ENCODE data around the gene PIK3C2G.

Gene PIK3C2G

DNA sequence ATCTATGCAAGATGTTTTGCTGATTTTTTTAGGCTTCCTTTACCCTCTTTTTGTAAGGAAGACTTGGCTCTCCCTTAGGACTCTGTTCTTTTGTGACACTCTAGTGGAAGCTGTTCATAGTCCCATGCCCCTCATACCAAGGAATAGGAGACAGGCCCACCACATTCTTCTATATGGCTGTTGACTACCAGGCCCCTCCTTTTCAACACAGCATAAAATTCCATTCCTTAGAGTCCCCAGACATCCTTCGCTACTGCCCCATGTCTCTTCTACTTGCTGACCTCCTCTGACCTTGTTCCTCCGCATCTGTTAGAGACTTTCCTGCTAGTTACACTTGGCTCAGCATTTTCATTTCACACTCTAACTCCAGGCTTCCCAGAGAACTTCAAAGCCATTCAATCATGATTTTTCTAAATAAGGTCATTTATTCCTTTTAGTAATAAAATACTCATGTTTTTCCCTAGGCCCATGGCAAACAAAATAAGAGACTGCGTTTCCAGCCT lies 9.7 kb downstream of the PIK3C2G start:
- DNase-seq (ENCODE audit: low read depth in 3 of 3), result no peak

DNA sequence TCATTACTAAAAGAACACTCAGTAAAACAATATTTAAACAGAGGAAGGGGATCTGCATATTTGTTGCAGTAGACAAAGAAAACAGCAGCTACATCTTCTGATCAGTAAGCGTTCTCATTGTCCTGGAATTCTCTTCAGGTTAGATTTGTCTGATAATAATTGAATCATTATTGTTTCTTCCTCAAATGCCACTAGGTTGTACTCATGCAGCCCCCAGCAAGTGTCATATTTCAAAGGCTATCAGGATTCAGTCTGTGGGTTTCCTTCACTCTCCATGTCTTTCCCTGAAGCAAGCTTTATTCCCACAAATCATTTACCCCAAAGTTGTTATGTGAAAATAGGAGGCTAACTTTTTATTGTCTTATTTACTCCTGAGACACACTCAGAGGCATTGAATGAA lies 14.7 kb downstream of the PIK3C2G start:
- DNase-seq (ENCODE audit: low read depth in 3 of 3), result no peak

DNA sequence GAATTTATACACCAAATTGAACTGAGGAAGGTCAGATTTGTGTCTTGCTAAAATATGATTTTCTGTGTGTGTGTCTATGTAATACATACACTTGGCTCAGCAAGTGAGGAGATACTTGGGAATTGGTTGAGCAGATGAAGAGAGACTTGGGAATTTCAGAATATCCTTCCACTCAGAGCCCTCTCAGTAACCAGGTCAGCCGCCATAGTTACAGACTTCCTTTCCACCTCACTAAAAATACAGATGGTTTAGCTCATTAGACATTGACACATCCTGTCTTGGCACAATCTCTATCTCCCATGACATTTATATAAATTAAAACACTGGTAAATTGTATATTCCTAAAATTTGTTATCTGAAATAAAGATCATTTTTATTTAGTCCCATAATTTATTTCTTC lies 15.9 kb downstream of the PIK3C2G start:
- no peak for DNase-seq (ENCODE audit: low read depth in 3 of 3)

DNA sequence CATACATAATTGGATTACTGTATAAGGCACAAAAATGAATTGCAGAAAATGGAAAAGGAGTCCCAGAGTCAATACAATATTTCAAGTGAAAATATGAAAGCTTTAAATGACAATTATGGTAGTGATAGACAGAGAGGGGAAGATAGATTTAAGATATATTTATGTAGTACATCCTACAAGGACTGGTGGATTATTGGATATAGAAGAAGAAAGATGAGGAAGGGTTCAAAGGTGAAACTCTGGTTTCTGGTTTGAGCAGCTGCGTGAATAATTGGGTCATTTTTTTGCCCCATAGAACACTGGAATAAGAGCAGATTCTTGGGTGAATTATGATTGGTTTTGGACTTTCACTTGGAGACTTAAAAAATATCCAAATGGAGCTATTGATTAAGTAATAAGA lies 19.4 kb downstream of the PIK3C2G start:
- no peak for DNase-seq (ENCODE audit: low read depth in 3 of 3)

DNA sequence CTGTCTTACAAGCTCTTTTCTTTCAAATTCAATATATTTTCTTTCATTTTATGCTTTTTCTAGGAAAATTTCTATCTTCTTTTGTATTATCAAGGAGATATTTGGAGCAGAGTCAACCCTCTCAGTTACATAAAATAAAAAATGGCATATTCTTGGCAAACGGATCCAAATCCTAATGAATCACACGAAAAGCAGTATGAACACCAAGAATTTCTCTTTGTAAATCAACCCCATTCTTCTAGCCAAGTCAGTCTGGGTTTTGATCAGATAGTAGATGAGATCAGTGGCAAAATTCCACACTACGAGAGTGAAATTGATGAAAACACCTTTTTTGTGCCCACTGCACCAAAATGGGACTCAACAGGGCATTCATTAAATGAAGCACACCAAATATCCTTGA lies 20.6 kb downstream of the PIK3C2G start:
- no peak for DNase-seq (ENCODE audit: low read depth in 3 of 3)

DNA sequence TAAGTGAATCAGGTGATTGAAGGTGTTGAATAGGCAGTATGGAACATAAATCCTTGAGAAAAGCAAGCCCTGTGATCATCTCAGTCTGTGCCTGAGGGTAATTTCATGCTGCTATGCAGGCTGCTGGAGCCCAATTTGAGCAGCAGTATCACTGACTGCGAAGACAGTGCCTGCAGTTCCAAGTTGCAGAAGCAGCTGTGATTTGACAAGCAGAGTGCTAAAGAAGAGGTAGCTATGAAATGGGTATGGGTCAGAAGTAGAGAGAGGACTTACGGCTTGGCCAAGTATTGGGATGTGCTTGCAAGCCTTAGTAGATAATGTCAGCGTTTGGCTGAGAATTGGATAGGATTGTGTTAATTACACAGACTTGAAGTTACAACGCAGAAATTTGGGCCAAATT lies 22.5 kb downstream of the PIK3C2G start:
- DNase-seq (ENCODE audit: low read depth in 3 of 3), result no peak

DNA sequence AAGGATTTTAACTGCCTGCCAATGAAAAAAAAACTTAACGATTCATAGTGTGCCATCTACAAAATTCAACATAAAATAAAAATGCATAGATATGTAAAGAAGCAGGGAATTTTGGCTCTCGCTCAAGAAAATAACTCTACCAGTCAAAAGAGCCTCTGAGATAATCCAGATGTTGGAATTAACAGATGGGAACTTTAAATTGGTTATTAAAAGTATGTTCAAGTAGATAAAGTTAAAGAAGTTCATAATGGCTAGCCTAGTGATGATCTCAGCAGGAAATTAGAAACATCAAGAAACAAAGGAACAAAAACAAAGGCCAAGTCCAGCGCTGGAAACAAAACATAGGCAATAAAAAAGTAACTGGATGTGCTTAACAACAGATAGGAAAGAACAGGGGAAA lies 23.1 kb downstream of the PIK3C2G start:
- no peak for DNase-seq (ENCODE audit: low read depth in 3 of 3)

DNA sequence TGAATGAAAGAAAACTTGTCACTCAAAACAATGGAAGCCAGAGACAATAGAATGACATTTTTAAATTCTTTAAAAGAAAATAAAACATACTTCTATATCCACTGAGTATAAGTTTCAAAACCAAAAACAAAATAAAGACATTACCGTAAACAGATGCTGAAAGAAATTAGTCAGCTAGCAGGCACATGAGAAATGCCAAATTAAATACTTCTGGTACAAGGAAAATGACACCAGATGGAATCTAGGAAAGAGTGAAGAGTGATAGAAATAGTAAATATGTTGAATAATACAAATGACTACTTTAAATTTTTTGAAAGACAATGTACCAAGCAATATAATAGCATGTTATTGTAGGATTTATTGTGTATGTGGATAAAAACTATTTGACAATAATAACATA lies 23.8 kb downstream of the PIK3C2G start:
- DNase-seq (ENCODE audit: low read depth in 3 of 3), result no peak

DNA sequence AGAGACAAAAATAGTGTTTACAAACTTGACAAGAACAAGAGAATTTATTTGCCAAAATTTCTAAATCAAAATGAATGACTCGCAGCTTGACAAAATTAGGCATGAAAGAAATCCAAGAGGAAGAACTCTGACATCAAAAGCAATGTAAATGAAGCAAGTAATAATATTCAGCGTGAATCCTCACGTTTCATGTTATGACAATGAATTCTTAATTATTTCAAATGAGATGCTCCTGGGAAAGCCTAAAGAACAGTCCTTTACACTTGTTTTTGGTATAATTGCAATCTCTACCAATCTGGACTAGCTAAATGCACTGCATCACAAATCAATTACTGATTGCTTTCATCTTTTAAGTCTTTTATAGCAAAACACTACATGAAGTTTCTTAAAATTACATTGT lies 29.1 kb downstream of the PIK3C2G start:
- DNase-seq (ENCODE audit: low read depth in 3 of 3), result no peak

DNA sequence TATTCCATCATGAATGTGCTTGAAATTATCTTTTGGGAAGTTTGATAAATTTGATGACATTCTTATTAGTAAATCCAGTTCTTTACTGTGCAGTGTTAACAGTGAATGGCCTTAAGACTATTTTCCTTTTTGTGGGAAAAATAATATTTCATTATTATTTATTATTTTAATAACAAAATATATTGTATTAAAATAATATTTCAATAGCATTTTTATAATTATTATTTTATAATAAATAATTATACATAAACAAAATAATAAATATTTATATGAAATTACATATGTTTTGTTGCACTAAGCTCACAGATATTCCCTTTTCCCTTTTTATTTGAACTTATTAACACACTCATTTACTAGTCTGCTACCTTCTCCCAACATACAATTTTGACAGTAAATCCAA lies 33.6 kb downstream of the PIK3C2G start:
- DNase-seq (ENCODE audit: low read depth in 3 of 3), result no peak

DNA sequence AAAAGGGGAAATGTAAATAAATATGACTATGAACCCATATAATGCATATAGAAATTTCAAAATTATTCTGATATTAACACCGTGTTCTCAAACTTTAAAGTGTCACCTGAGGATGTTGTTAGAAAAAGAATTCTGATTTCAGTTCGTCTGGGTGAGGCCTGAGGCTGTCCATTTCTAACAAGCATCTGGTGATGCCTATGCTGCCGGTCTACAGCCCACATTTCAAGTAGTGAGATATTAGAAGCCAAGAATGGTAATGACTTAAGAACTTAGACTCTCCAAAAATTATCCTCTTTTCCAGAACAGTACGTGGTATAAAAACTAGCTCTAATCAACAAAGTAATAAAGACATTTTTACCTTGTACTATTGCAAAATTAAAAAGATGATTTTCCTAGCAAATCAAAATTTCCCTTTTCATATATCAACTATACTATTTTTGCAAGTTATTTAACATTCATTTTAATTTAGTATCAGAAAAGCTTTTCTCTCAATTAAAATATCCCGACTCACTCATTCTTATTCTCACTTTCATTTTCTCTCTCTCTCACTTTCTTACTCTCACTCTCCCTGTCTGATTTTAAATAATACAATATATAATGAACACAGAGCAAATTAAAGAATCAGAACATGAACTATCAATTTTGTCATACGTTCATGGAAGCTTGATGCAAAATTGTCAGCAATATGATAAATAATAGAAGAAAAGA lies 35.0 kb downstream of the PIK3C2G start:
- no peak for DNase-seq (ENCODE audit: low read depth in 3 of 3)

DNA sequence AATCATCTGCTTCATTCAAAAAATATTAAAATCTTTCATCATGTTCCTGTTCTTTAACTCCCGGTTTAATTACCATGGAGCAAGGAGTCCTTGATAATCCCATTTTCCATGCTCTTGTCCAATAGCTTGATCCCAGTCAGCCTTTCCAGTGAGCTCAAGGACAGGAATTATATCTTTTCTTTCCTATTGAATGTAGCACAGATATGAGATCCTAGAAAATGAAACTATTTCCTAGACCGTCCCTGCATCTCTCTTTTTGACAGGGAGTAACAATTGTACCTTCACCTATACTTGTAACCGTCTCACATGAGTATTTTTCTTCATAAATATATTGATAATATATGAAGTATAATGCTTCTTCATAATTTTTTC lies 35.6 kb downstream of the PIK3C2G start:
- DNase-seq (ENCODE audit: low read depth in 3 of 3), result no peak

DNA sequence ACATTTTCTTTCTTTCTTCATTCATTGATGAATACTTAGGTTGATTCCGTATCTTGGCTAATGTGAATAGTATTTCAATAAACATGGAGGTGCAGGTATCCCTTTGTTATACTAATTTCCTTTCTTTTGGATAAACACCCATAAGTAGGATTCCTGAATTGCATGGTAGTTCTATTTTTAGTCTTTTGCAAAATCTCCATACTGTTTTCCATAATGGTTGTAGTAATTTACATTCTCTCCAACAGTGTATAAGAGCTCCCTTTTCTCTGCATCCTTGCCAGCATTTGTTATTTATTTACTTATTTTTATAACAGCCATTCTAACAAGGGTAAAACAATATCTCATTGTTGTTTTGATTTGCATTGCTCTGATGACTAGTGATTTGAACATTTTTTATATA lies 36.6 kb downstream of the PIK3C2G start:
- no peak for DNase-seq (ENCODE audit: low read depth in 3 of 3)

DNA sequence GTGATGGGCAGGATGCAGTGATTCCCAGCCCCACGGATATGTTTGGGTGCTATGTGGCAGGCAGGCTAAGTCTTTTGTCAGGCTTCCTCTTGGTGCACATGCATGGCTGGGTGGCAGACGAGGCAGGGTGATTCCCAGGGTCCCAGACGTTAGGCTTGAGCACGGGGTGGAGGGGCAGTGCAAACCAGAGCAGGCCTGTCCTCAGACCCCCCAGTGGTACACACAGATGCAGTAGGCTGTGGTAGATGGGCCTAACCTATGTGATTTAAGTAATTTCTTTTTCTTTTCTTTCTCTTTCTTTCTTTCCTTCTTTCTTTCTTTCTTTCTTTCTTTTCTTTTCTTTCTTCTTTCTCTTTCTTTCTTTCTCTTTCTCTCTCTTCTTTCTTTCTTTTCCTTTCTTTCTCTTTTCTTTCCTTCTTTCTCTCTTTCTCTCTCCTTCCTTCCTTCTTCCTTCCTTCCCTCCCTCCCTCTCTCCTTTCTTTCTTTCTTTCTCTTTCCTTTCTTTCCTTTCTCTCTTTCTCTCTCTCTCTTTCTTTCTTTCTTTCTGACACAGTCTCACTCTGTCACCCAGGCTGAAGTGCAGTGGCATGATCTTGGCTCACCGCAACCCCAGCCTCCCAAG lies 41.6 kb downstream of the PIK3C2G start:
- no peak for DNase-seq (ENCODE audit: low read depth in 3 of 3)

DNA sequence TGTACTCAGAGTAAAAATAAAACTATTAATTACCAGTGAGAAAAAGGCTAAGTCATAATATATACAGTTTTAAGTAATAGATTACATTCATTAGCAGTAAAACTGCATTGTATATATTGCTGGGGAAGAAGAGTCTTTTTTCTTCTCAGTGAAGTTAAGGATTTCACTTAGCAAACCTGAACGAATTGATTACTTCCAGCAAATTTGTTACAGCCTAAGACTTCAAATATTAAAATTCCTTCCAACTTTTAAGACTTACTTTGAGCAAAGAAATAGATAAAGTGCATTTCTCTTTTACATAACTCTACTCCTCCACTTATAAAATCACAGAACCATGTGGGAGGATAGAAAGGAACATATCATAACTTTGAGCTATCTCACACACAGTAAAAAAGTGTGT lies 43.3 kb downstream of the PIK3C2G start:
- DNase-seq (ENCODE audit: low read depth in 3 of 3), result no peak

DNA sequence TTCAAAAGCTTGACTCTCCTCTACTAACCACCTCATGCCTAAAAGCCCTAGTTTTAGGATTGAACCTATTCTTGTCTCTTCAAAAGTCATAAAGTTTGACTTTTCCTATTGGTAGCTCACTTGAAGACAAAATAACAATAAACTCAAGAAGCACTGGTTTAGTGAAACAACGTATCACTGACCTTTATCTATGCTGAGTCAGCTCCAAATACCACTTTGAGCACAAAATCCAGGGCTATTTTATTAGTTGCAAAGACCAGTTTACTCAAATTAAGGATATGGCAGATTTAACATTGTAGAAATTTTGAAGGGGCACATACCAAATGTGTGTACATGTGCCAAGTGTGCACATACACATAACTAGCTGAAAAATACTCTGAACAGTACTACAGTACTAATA lies 45.0 kb downstream of the PIK3C2G start:
- no peak for DNase-seq (ENCODE audit: low read depth in 3 of 3)

DNA sequence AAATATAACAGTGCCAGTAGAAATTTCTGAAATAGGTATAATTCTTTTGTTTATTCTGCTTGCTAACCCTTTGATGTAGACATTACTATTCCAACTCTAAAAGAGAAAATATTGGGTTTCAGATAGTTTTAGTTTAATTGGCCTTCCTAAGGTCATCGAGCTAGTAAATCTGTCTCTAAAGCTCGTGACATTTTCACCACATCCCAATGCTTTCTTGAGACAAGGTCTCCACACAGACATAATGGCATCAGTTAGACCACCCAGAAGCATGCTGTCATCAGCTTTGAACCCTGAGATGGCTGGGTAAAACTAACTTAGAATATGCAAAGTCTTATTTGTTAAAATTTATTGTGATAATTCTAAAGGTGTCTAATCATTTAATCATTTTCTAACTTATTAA lies 52.0 kb downstream of the PIK3C2G start:
- DNase-seq (ENCODE audit: low read depth in 3 of 3), result no peak

DNA sequence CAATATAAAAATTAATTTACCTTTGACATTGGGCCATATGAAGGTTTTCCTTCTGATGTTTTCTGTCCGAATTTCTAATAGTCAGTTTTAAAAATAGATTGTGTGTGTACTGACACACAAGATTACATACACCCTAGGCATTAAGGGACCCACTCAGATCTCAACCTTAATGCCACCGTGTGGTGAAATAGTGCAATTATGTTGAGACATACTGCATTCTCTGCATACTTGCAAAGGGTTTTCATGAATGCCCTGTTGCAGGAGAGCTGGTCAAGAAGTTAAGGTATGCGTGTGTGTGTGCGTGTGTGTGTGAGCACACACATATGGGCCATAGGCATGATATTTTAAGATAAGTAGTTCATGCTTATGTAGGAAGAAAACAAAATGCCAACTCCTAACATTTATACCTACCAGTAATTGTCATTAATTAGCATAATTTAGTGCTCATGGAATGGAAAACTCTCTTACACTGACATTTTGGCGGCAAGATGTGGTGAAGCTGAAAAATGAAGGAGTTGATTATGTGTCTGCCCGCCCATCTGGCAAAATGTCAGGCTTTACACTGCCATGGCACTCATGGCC lies 58.8 kb downstream of the PIK3C2G start:
- no peak for DNase-seq (ENCODE audit: low read depth in 3 of 3)

DNA sequence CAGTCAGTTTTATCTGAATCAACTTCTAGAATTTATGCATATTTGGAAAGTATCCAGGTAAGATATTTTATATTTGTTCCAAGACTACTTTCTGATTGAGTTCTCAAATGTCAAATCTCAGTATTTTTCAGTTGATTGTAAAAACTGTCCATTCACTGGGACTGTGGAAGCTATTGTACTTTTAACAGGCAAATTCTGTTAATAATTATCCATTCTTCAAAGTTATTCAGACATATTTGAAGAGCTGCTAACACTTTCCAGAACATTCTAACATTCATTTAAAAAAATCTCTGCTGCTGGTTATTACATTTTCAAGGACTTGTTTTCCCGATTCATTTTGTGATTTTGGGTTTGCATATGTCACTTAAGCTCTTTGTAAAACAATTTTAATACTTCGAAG lies 59.7 kb downstream of the PIK3C2G start:
- no peak for DNase-seq (ENCODE audit: low read depth in 3 of 3)

DNA sequence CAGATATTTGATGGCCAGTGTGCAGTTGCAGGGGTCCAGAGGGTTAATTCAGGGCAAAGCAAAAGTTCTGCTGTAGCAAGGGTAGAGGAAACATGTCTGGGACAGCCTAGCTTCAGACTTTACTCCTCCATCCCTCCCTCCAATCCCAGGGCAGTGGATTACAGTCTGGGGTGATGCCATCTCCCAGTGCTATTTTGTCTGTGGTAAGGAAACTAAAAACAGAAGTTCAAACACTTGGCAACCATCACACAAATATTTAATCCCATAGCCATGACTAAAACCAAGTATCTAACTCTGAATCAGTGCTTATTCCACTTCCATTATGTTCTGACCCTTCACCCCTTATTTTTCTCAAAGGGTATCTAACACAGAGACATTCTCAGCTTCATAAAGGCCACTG lies 61.8 kb downstream of the PIK3C2G start:
- no peak for DNase-seq (ENCODE audit: low read depth in 3 of 3)

DNA sequence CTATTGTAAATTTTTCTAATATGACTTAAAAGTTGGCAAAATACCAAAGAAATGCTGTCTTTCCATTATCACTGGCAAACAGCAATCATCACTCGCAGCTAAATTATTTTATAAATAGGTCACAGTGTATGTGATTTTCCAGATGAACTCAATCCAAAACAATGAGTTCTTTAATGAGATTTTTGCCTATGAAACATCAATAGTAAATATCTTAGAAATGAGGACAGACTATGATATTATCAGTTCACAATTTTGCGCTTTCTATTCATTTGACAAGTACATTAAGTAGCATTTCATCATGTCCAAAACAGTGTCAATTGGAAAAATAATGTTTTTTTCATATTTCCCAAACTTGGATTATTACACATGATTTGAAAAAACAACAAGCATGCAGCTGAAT lies 65.7 kb downstream of the PIK3C2G start:
- DNase-seq (ENCODE audit: low read depth in 3 of 3), result no peak

DNA sequence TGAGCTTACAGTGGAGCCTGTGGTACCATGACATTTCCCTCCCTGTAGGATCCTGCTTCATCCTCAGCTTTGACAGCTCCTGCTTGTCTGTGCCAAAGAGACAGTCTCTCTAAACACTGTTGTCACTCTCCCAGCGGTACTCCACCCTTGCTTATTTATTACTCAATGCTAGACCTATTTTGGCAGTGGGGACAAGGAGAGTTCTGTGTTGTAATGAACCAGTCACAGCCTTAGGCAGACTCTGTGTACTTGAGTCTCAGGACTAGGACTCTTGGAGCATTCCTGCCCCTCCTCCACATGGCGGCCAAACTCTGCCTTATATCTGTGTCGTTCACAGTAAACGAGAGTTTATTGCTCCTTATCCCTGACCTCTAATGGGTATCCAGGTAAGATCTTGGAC lies 70.9 kb downstream of the PIK3C2G start:
- DNase-seq (ENCODE audit: low read depth in 3 of 3), result no peak

DNA sequence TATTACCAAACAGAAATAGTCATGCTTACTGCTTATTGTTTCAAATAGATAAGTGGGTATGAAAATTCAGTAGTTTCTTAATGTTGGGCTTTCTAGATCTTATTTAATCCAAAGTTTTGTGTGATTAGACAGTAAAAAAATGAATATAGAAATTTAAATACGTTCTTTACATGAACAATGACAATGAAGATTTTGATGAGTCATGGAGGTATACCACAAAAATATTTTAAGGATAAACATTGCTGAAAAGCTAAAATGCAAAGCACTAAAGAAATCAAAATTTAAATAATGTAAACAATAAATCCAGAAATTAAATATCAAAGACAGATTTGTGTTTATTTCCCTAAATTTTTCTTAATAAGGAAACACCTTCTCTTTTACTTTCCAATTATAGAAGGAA lies 78.3 kb downstream of the PIK3C2G start:
- no peak for DNase-seq (ENCODE audit: low read depth in 3 of 3)

DNA sequence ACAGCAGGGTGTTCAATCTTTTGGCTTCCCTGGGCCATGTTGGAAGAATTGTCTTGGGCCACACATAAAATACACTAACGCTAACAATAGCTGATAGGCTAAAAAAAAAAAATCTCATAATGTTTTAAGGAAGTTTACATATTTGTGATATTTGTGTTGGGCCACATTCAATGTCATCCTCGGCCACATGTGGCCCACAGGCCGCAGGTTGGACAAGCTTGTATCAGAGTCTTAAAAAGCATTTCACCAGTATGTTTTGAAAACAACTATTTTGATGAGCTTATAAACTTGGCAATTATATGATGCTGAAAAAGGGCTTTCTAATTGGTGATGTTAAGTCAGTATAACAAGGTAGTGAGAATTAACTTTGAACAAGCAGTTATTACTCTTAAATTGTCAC lies 78.9 kb downstream of the PIK3C2G start:
- no peak for DNase-seq (ENCODE audit: low read depth in 3 of 3)
